HepG2 (cell line): ENCODE measurements around the gene C3orf18.

ENCODE experiments used
- E2F1 ChIP-seq: sonication (generic); formaldehyde crosslinking; IDR thresholded peaks from 2 replicates; pipeline ENCODE4 v1.5.0; 2020; ENCODE audit warnings: missing genetic modification reagents
- ESRRA ChIP-seq: sonication (generic); formaldehyde crosslinking; IDR thresholded peaks from 2 replicates; pipeline ENCODE4 v1.5.1; 2020; ENCODE audit warnings: mild to moderate bottlenecking, low read depth, missing genetic modification reagents
- EZH2 ChIP-seq: conservative IDR thresholded peaks from 2 replicates; pipeline ENCODE4 v1.6.1; 2012; ENCODE audit warnings: mild to moderate bottlenecking, low read depth, low read length, moderate library complexity
- FOXP1 ChIP-seq, 2 experiments: fragments of 450-650 bp in 1 of 2; IDR thresholded peaks; 2 replicates each; pipeline ENCODE4 v1.6.1; 2017 to 2018; ENCODE audit warnings: antibody characterized with exemption in 1 of 2
- MYNN ChIP-seq: sonication (generic); formaldehyde crosslinking; IDR thresholded peaks from 2 replicates; pipeline ENCODE4 v1.4.0; 2020; ENCODE audit warnings: mild to moderate bottlenecking, low read depth, missing genetic modification reagents
- NCOR1 ChIP-seq: fragments of 200-600 bp; sonication (generic); IDR thresholded peaks from 2 replicates; pipeline ENCODE4 v1.7.0; 2017; ENCODE audit warnings: antibody characterized with exemption, low read length, borderline replicate concordance
- ZBTB7A ChIP-seq: sonication (generic); formaldehyde crosslinking; IDR thresholded peaks from 2 replicates; pipeline ENCODE4 v1.8.0; 2022; ENCODE audit warnings: mild to moderate bottlenecking, missing genetic modification reagents
- ZNF768 ChIP-seq: sonication (generic); formaldehyde crosslinking; IDR thresholded peaks from 2 replicates; pipeline ENCODE4 v1.4.0; 2020; ENCODE audit warnings: missing genetic modification reagents
- TF ChIP-seq, protein P1 (sequence below): sonication (generic); formaldehyde crosslinking; IDR thresholded peaks from 2 replicates; pipeline ENCODE4 v1.5.0; 2020; ENCODE audit warnings: mild to moderate bottlenecking, missing genetic modification reagents, moderate library complexity
- TF ChIP-seq, protein P2 (sequence below), 2 experiments: IDR thresholded peaks; 2 replicates each; pipeline ENCODE4 v1.6.1; 2011 to 2012; ENCODE audit warnings: low read length in 2 of 2, borderline replicate concordance in 1 of 2, low read depth in 1 of 2, mild to moderate bottlenecking in 1 of 2, moderate library complexity in 1 of 2

- no peak for TF ChIP-seq E2F1
- no peak for TF ChIP-seq EZH2
- TF ChIP-seq ZNF768 (CRISPR knock-in tag), result no peak
- no peak for TF ChIP-seq ESRRA (CRISPR knock-in tag)
- TF ChIP-seq NCOR1, result no peak
- TF ChIP-seq MYNN (CRISPR knock-in tag), result no peak
- no peak for TF ChIP-seq FOXP1 (IDR thresholded peaks at IDR 0.05)
- no peak for TF ChIP-seq FOXP1 (CRISPR knock-in tag; IDR thresholded peaks at IDR 0.05)
- TF ChIP-seq, protein P1, sequence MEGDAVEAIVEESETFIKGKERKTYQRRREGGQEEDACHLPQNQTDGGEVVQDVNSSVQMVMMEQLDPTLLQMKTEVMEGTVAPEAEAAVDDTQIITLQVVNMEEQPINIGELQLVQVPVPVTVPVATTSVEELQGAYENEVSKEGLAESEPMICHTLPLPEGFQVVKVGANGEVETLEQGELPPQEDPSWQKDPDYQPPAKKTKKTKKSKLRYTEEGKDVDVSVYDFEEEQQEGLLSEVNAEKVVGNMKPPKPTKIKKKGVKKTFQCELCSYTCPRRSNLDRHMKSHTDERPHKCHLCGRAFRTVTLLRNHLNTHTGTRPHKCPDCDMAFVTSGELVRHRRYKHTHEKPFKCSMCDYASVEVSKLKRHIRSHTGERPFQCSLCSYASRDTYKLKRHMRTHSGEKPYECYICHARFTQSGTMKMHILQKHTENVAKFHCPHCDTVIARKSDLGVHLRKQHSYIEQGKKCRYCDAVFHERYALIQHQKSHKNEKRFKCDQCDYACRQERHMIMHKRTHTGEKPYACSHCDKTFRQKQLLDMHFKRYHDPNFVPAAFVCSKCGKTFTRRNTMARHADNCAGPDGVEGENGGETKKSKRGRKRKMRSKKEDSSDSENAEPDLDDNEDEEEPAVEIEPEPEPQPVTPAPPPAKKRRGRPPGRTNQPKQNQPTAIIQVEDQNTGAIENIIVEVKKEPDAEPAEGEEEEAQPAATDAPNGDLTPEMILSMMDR (CRISPR knock-in tag), result no peak
- TF ChIP-seq, protein P2, sequence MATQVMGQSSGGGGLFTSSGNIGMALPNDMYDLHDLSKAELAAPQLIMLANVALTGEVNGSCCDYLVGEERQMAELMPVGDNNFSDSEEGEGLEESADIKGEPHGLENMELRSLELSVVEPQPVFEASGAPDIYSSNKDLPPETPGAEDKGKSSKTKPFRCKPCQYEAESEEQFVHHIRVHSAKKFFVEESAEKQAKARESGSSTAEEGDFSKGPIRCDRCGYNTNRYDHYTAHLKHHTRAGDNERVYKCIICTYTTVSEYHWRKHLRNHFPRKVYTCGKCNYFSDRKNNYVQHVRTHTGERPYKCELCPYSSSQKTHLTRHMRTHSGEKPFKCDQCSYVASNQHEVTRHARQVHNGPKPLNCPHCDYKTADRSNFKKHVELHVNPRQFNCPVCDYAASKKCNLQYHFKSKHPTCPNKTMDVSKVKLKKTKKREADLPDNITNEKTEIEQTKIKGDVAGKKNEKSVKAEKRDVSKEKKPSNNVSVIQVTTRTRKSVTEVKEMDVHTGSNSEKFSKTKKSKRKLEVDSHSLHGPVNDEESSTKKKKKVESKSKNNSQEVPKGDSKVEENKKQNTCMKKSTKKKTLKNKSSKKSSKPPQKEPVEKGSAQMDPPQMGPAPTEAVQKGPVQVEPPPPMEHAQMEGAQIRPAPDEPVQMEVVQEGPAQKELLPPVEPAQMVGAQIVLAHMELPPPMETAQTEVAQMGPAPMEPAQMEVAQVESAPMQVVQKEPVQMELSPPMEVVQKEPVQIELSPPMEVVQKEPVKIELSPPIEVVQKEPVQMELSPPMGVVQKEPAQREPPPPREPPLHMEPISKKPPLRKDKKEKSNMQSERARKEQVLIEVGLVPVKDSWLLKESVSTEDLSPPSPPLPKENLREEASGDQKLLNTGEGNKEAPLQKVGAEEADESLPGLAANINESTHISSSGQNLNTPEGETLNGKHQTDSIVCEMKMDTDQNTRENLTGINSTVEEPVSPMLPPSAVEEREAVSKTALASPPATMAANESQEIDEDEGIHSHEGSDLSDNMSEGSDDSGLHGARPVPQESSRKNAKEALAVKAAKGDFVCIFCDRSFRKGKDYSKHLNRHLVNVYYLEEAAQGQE (IDR thresholded peaks at IDR 0.05; ENCODE audit: borderline replicate concordance in 1 of 2, low read depth in 1 of 2, low read length in 2 of 2), result no peak
- TF ChIP-seq ZBTB7A (CRISPR knock-in tag), result no peak
Observed at GRCh38 chr3:50602595-50603191, 35.1 kb upstream of the C3orf18 start.
